NCI-H460 (cell line): Measurements from ENCODE around the gene ATP2B2. TPM values are rescaled to one million over a fixed set of nuclear protein-coding genes. Genes with fewer than 3 reads are reported as not detected.

Experiments used
- DNase-seq: peaks from one replicate; pipeline ENCODE4 v3.0.0-alpha.2; 2016; ENCODE audit warnings: low read depth; ENCODE audit errors: extremely low read depth
- total RNA-seq: library from RNA; depleted of rRNA; stranded (reverse); fragments of >200 nt; shearing (Covaris generic); gene quantifications from 2 replicates; pipeline ENCODE4 v1.2.3, GENCODE V29; 2014

ATP2B2 gene
- total RNA-seq, 1 experiment from 2014 or later, result not detected

DNA sequence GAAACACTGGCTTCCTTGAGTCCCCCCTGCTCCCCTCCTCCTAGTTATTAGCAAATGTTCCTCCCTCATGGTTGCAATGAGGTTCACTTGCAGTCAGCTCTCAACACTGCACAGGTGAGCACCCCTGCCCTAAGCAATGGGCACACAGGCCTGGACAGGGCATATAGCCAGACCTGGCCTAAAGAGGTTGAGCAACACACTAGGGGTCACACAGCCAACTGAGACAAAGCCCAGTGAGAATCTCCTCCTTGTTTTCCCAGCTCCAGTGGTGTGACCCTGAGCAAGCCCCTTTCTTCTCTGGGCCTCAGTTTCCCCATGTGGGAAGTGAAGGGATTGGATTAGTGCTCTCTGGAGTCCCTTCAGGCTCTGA lies 49.9 kb downstream of the ATP2B2 start:
- DNase-seq, result no peak

DNA sequence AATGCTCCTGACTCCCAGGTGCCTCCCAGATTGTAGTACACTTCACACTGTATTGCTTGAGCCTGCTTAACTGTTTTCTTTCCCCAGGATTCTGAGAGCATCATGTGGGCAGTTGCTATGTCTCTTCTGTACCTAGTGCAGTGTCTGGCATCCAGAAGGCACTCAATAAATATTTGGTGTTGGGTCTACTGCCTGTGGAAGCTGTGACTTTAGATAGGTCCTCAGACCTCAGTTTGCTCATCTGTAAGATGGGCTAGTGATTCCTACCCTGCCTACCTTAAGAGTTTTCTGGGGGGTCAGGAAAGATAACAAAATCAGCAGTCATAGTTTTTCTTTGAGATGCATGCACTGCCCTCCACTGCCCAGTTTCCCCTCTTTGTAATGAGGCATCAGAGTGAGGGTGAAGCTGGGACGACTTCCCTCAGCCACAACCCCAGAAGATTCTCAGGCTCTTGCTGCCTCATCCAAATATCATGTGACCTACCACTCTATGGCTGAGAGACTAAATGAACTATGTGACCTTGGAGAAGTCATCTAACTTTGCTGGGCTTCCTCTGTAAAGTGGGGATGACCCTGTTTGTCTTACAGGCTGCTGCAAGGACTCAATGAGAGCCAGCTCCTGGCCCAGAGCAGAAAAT lies 50.4 kb downstream of the ATP2B2 start:
- DNase-seq, result no peak

DNA sequence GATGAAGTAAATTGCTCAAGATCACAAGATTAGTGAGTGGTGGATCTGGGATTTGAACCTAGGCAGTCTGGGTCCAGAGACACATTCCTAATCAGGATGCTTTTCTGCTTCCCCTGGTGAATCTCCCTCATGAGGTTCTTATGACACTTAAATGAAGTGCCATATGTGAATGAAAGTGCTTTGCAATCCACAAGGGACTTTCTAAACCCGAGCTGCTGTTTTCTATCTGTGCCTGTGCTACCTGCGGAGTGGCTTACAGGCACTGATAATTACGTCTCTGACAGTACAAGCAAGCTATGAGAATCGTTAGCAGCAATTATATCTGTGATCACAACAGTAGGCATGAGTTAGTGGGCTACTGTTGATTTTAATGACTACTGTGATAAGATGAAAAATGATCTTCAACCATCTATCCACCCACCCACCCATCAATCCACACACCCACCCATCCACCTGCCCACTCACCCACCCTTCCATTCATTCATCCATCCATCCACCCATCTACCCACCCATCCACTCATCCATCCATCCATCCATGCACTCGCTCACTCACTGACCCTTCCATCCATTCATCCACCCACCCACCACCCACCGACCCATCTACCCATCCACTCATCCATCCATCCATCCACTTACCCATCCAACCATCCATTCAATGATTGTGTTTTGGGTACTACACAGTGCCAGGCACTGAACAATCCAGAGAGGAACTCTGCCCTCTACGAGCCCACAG lies 51.8 kb downstream of the ATP2B2 start:
- no peak for DNase-seq

DNA sequence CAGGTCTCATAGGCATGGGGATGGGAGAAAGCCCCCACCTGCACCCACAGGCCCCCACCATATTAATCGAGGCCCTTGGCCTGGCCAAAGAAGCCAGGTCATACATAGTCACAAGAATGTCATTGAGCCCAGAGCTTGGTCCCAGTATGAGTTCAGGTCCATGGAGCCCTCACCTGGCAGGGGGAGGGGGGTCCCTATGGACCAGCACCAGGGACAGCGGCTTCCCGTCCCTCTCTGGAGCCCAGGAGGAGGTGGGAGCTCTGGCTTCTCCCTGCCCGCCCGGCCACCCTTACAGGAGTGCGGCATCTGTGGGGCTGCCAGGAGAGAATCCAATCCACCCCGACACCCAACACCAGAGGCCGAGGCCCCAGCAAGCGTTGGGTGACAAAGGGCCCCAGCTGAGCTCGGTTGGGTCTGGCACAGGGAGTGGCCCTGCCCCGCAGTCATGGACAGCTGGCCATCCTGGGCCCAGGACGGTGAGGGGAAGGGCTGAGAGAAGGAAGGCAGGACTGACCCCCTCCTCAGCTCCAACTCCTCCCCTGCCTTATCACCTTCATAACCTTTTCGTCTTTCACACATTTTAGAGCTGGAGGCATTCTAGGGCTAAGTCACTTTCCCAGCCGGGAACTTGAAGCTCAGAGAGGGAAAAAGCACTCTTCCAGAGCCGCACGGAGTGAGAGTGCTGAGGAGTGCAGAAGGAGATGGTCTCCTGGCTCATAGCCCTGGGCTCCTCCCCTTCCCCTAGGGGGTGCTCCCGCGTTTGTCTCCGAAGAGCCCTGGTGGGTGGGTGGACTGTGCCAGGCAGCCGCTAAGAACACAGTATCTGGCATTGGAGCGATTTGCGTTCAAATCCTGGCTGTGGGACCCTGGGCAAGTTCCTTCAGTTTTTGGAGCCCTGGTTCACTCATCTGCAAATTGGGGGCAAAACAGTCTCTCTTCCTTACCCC lies 54.6 kb downstream of the ATP2B2 start:
- DNase-seq, result no peak

DNA sequence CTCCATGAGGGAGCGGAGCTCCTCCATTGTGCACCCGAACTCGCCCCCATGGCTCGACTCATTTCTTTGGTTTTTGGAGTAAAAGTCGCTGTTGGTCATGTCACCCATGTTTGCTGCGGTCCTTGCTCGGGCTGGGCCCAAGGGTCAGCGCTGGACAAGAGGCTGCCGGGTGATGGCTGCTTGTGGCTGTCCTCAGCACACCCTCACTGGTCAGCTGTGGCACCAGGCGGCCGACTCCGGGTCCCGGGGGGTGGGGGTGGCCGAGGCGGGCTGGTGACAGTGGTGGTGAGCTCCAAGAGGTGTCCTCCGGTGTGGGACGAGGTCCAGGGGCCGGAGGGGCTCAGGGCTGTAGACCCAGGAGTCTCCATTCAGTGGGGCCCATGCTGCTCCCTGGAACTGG lies 56.0 kb downstream of the ATP2B2 start:
- no peak for DNase-seq

DNA sequence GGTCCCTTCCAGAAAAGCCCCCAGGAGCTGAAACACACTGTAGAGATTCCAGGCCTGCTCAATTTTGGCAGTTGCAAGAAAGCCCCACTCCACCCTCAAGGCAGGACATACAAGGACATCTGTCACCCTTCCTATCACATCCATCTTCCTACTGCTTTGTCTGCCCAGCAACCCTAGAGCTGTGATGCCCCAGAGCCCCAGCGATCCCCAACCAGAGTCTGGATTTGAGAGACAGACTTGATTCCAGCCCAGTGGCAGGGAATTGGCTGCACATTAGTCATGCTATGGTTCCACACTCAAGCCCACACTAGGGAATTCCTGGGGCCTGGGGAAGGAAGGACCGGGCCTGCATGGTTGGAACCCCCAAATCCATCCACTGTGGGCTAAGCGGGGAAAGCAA lies 56.8 kb downstream of the ATP2B2 start:
- no peak for DNase-seq

DNA sequence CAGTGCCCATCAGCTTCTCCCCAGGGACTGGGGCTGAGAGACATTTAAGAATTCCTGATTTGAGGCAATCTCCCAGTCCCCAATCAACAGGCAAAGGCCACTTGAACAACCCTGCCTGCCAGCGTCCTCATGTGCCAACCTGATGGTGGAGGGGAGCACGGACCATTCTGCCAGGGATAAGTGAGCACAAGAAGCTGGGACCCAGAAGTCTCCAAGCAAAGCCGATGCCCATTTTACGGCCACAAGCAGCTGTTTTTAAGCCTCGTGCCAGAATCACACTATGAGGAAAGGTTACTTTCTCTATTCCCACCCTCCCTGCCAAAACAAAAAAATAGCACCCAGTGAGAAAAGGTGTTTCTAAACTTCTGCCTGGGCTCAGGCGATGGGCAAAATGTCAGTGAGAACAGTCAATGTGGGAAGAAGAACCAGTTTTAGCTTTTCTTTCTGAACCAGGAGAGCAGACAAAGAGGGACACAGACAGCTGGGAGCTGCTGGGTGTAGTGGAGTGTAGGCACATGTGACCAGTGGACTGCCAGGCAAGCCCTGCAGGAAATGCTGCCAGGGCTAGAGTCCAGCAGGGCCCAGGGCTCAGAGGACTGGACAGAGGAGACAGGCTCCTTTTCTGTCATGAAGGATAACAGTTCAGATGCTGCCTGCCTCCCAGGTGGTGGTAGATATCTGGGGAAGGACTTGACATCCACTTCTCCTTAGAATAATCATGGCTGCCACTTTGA lies 57.7 kb downstream of the ATP2B2 start:
- DNase-seq, result no peak

DNA sequence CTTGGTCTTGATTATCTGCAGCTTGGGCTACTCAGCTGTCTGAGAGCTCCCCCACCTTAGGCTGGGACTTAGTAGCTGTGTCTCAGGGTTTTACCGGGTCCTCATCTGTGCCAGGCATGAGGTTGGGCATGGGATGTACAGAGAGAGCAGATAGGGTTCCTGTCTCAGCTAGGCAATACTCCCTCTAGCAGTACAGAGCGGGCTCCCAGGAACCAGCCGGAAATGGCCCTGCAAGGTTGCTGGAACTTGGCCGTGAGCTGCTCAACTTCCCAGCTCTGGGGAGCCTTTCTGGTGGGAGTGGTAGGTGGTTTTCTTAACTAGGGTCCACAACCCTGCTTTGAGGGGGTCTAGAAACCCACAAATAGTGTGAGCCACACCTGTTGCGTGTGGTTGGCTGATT lies 58.3 kb downstream of the ATP2B2 start:
- DNase-seq, result no peak

DNA sequence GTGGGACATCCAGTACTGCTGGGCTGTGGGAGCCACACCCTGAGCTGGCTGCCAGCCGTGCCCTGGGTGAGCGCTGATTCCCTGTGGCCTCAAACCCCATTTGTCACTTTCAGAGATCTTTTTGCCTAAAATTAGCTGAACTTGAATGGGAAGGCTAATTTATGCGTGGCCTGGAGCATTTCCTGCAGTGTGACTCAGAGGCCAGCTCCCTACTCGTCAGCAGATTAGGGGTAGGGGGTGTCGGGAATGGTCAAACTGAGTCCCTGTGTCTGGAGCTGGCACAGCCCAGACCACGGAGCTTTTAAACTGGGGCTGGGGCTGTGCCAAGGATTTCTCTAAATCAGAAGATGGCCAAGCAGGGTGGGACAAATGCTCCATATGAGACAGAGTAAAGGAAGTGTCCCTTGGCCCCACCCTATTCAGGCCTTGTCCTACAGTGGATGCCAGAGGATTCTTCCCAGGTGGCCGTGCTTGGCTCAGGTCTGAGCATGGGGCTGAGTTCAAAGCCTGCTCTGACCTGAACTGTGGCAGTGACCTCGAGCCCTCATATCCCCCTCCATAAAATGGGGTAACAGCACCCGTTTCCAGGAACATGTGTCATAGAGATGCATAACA lies 59.7 kb downstream of the ATP2B2 start:
- no peak for DNase-seq

DNA sequence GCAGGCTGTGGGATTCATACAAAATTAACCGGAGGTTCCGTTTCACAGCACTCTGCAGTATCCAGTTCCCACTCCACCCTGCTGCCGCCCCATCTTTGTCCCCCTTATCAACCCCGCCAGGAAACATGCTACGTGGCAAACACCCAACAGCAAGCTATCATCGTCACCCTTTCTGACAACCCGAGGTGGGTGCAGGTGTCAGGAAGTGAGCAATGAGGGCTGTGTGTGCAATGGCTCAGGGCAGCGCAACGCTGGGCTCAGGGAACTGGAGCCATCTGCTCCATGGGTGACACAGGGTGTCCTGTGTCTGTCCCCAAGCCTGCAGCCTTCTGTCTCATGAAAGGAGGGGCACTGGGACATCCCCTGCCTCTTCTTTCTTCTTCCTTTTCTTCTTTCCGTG lies 60.9 kb downstream of the ATP2B2 start:
- DNase-seq, result no peak

DNA sequence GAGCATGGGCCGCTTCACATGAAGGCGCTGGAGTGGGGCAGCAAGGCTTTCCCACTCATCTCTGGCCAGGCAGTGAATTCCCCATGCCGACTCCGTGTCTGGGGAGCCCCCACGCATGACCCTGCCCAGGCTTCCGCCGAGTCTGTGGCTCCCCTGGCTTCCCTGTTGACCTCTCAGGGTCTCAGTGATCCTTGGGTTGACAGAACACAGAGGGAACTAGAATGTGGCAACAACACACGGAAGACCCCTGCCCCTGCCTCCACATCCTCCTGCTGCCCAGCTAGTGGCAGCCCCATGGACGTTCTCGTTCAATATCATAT lies 61.3 kb downstream of the ATP2B2 start:
- no peak for DNase-seq

DNA sequence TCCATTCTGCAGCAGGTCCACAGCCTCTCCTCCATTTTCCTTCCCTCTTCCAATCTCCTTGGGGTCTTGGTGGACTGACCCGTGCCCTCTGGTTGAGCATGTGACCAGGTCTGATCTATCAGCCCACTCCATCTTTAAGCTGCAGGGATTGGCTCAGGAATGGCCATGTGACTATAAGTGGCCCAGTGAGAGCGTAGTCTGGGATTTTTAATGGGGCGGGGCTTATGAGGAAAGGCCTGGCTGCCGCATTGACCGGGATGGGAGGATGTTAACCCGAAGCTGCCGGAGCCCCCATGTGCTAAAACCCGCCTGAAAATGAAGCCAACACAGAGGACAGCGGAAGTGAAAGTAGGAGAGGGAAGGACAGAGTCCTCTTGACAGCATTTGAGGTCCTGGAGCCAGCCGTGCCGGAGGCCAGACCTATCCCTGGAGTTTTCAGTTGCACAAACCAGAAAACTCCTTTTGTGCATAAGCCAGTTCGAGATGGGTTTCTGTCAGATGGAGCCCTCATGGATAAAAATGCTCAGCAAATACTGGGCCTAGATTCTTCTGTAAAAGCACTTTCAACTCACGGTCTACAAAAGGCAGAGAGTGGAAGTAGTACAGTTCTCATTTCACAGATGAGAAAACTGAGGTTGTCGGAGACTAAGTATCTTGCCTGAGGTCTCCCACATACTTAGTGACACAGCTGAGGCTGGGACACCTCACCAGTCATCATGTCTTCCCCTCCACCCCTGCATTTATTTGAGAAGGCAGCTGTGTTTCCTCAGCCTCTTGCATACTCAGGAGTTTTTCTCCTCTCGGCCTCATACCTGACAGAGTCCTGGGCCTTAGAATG lies 61.9 kb downstream of the ATP2B2 start:
- no peak for DNase-seq

DNA sequence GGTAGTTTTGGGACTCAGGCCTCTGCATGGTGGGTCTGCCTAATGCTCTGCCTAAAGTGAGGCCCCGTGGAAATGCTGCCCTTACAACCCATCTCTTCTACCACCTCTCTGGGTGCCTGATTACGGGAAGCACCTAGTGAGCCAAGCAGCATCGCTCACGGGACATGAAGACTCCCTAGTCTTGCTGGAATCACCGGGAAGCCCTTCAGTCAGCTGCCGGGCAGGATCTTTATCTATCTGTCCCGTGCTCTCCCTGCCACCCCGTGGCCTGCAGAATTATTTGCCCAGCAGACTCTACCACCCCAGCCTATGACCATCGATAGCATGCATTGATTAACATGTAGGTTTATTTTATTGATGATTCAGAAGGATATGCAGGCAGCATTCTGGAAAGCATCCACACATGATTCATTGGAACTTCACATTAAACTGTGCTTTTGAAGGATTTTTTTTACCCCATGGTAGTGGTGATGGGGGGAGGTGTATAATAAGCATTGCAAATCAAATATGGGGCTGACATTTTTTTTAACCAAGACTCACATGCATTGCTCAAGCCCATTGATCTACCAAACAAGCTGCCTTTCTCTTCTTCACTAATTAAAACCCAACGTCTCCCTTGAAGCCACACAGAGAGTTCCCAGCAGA lies 63.1 kb downstream of the ATP2B2 start:
- DNase-seq, result no peak

DNA sequence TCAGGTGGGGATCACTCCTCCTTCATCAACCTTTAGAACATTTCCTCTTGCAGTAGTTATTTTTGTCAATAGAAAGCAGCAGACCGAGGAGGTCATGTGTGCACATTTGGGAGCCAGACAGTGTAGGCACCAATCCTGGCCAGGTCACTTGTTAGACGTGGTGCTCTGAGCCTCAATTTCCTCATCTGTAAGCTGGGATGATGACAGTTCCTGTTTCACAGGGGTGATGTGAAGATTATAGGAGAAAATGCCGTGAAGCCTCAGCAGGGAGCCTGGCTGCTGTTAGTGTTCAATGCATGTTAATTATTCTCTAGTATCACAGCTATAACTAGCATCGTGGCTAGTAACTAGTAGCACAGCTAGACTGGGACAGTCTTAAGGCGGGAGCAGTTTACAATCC lies 64.7 kb downstream of the ATP2B2 start:
- no peak for DNase-seq

DNA sequence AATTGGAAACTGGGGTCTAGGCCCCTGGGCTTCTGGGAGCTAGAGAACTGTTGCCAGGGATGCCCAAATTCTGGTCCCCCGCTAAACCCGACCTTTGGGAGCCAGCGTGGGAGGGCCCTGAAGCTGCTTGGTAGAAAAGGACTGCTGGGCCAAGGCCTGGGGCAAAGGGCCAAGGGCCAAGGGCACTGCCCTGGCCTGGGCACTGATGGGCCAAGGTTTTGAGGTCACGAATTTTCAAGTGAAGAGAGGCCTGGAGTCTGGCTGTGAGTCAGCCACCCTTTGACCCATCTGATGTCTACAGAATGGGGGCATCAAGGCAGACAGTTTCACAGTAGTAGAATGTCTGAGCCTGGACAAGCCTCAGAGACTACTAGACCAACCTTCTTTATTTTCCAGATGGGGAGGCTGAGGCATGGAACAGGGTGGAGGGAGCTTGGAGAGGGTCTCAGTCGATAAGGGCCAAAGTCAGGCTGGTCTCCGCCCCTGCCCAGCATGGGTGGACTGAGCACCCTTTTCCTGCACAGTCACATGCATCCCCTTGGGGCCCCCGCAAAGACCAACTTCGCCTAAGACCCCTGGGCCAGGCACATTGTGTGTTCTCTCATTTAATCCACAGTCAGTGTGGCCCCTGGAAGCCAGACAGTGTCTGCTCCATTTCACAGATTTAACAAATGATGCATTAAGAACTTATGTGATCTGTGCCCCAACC lies 66.3 kb downstream of the ATP2B2 start:
- no peak for DNase-seq

DNA sequence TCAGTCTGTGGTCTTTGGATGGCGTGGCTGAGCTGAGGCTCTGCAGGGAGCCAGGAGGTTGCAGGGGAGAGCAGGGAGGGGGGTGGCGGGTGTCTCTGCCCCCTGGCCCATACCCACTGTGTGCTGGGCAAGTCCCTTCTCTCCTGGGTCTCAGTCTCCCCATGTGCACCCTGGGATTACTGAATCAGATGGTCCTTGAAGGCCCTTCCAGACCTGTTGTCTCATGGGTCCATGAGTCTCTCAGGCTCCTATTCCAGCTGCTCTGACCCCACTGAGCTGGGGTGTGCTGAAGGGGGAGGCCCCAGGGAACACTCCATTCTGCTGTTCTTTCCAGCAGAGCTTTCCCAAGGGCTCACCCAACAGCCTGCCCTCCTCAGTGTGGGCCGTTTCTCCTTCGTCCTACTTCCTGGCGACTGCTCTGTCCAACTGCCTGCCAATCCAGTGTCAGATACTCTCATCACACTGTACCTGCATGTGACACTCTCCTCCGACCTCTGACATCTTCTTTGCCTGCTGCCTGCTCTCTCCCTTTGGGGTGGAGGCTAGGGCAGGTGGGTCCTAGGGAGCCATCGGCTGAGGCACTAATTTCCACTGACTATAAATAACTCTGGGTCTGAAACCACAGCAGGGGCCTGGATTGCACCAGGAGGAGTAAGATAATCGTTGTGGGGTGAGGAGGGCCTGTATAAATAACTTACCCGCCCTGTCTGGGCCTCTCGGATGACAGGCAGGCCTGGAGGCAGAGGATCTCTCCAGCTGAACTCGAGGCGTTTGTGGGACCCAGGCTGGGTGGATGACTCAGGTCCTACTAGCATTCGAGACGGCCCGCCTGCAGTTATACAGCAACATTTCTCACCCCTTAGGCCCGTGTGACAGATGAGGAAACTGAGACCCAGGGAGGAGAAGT lies 67.1 kb downstream of the ATP2B2 start:
- no peak for DNase-seq

DNA sequence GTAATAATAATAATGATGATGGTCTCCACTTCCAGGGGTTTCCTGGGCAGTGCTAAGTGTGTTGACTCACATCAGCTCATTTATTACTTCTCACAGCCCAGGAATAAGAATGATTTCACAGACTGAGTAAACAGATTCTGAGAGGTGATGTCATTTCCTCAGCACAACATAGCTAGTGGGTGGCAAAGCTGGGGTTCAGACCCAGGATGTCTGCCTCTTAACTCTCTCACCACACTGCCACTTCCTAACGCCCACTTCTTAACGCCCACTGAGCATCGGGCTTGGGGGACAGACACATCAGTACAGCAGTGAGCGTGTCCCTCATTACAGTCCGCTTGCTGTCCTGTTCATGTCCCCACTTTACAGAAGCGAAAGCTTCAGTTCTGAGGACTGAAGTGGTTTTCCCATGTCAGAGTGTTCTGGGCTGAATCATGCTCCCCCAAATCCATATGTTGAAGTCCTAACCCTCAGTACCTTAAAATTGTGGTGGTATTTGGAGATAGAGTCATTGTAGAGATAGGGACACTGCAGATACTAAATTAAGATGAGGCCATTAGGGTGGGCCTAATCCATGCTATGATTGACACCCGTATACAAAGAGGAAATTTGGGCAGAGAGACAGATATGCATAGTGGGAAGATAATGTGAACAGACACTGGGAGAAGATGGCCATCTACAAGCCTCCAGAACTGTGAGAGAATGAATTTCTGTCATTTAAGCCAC lies 68.0 kb downstream of the ATP2B2 start:
- DNase-seq, result no peak
